ENCODE results near the gene ZNHIT2.

The ZNHIT2 gene

DNA sequence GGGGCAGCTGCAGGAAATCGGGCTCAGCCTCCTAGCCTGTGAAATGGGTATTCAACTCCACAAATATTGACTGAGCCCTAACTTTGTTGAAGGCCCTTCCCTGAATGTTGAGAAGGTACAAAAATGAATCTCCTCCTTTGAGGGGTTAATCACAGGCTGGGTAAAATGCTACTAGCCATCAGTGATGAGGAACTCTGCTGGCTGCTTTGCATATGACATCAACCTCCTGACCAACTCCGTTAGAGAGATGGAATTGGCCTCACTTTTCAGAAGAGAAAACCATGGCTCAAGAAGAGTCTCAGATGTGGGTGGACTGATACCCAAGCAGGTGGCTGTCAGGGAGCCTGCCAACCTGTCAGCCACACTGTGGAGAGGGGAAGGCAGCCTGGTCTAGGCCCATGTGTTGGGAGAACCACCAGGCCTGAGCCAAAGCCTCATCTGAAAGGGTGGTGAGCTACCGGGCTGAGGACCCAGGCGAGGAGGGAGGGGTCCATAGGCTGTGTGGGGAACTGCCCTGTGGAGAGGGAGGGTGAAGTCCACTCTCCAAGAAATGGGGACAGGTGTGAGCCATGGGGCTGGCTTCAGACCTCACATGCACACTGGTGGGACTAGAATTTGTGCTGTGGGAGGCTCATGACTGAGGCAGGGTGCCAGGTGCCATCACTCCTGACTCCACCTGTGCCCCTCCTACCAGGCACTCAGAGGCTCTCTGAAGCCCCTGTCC is 45.4 kb downstream of the ZNHIT2 start:
- no peak for DNase-seq (ENCODE audit: low spot score)

DNA sequence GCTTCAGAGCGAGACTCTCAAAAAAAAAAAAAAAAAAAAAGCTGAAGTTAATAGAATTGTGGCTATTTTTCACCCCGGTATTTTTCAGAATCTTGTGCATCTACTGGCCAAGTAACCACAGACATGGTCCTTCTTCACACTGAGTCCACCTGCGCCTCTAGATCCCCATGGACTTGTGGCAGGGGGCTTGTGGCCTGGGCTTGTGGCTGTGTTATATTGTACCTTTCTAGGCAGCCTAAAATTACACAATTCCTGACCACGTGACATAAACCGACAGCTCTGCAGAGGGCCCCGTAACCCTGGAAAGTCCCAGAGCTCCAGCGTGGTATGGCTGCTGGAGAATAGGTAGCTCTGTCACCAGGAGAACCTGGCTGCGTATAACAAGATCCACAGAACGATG is 48.3 kb downstream of the ZNHIT2 start:
- no peak for DNase-seq (ENCODE audit: low spot score)

DNA sequence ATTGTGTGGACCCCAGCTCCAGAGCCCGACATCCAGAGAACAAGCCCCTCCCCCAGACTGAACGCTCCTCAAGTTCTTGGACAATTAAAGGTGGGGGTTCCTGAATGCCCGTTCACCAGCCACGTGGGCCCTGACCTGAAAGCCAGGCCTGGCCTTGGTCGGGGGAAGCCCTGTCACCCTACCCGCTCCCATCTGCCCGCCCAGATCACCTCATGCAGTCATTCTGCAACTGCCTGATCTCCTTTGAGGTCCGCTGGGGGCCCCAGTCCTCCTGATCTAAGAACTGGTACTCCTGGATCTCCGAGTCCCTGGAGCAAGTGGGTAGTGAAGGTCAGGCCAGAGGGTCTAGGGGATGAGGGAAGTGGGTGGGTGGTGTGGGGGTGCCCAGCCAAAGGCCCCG is 50.1 kb downstream of the ZNHIT2 start:
- DNase-seq (ENCODE audit: low spot score) = no peak

DNA sequence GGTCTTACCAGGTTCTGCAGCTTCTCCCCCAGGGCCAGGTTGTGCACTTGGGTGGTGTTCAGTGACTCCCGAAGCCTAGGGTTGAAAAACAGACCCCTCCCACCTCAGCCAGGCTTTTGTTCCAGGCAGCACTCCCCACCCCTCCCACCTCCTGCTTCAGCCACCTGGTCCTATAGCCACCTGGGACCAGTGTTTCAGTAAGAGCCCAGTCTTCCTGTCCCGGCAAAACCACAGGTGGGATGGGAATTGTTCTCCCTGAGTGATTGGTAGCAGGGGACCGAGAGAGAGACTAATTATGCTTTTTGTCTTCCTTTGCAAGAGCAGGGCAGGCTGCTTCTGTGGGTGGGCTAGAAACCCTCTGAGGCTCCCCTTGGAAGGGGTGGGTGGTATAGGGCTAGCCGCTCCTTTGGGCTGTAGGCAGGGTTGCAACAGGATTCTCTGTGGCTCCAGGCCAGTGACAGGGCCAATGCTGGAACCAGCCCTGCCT is 50.7 kb downstream of the ZNHIT2 start:
- DNase-seq (ENCODE audit: low spot score) = no peak
